SKM-1 (cell line): Measurements from ENCODE around the gene F13A1.
A peak's percentile ranks its signal among the peaks of the same experiment; 100 is the strongest.
"Not testable (repeated sequence)": the region's sequence is repeated elsewhere in the genome, so short reads cannot be mapped to it uniquely, and the experiment has no call there.

ENCODE experiments used
- DNase-seq: peaks from one replicate; lab custom pipeline; 2025; ENCODE audit not compliant: unreplicated experiment; lab: John Stamatoyannopoulos, UW

F13A1 gene

GRCh38 chr6:6317825-6318733 is 2.4 kb downstream of the F13A1 start:
- DNase-seq = no peak

- no peak for DNase-seq
These were observed 3.1 kb downstream of the F13A1 start for GRCh38 chr6:6317386-6317785.

GRCh38 chr6:6315660-6316059 is 4.8 kb downstream of the F13A1 start:
- DNase-seq = no peak

- DNase-seq = no peak
These were observed 5.9 kb downstream of the F13A1 start for GRCh38 chr6:6314596-6314995.

GRCh38 chr6:6312901-6313441 is 7.5 kb downstream of the F13A1 start:
- no peak for DNase-seq

- DNase-seq = no peak
These were observed 14.9 kb downstream of the F13A1 start for GRCh38 chr6:6305575-6305974.

- DNase-seq = not testable (repeated sequence)
These were observed 20.1 kb downstream of the F13A1 start for GRCh38 chr6:6300383-6300782.

GRCh38 chr6:6293317-6293716 is 27.1 kb downstream of the F13A1 start:
- no peak for DNase-seq

- DNase-seq = no peak
These were observed 33.0 kb downstream of the F13A1 start for GRCh38 chr6:6287415-6287814.

- no peak for DNase-seq
These were observed 34.8 kb downstream of the F13A1 start for GRCh38 chr6:6285679-6286078.

- DNase-seq = no peak
These were observed 36.1 kb downstream of the F13A1 start for GRCh38 chr6:6284221-6284966.

- no peak for DNase-seq
These were observed 36.7 kb downstream of the F13A1 start for GRCh38 chr6:6283746-6284145.

GRCh38 chr6:6282716-6283115 is 37.7 kb downstream of the F13A1 start:
- no peak for DNase-seq

- DNase-seq = peak; percentile 54
These were observed 43.0 kb downstream of the F13A1 start for GRCh38 chr6:6277413-6277812.

- no peak for DNase-seq
These were observed 49.4 kb downstream of the F13A1 start for GRCh38 chr6:6270948-6271535.

GRCh38 chr6:6260196-6260722 is 60.2 kb downstream of the F13A1 start:
- no peak for DNase-seq

GRCh38 chr6:6256886-6257285 is 63.6 kb downstream of the F13A1 start:
- DNase-seq = no peak

GRCh38 chr6:6256259-6256658 is 64.2 kb downstream of the F13A1 start:
- DNase-seq = no peak

- DNase-seq = no peak
These were observed 68.7 kb downstream of the F13A1 start for GRCh38 chr6:6251555-6252280.

GRCh38 chr6:6248651-6249050 is 71.8 kb downstream of the F13A1 start:
- DNase-seq = no peak

- no peak for DNase-seq
These were observed 73.9 kb downstream of the F13A1 start for GRCh38 chr6:6246544-6246943.
